CMK (cell line): Measurements from ENCODE around the gene ZNF184.

Experiments used
- DNase-seq: peaks from one replicate; pipeline ENCODE4 v3.0.0-alpha.2; 2010; ENCODE audit warnings: low read depth

Gene ZNF184

GRCh38 chr6:27479319-27480182 is 6.6 kb upstream of the ZNF184 start:
- peak; percentile 78 for DNase-seq

GRCh38 chr6:27478706-27479318 is 5.9 kb upstream of the ZNF184 start:
- DNase-seq, result peak; percentile 56

GRCh38 chr6:27478141-27478705 is 5.3 kb upstream of the ZNF184 start:
- no peak for DNase-seq

GRCh38 chr6:27477318-27478013 is 4.6 kb upstream of the ZNF184 start:
- DNase-seq, result no peak

GRCh38 chr6:27476090-27476489 is 3.2 kb upstream of the ZNF184 start:
- no peak for DNase-seq

- DNase-seq, result no peak
These were observed 1.8 kb upstream of the ZNF184 start for GRCh38 chr6:27474672-27475071.

GRCh38 chr6:27474172-27474465 is 1.2 kb upstream of the ZNF184 start:
- DNase-seq, result no peak

GRCh38 chr6:27472182-27472616 is 706 bp downstream of the ZNF184 start:
- peak; percentile 58 for DNase-seq

GRCh38 chr6:27471365-27472115 is 1.4 kb downstream of the ZNF184 start:
- no peak for DNase-seq

GRCh38 chr6:27470023-27470422 is 2.9 kb downstream of the ZNF184 start:
- no peak for DNase-seq

GRCh38 chr6:27468334-27468733 is 4.6 kb downstream of the ZNF184 start:
- DNase-seq, result no peak

GRCh38 chr6:27452496-27452897 is 20.4 kb downstream of the ZNF184 start:
- no peak for DNase-seq

GRCh38 chr6:27451660-27452390 is 21.1 kb downstream of the ZNF184 start:
- DNase-seq, result no peak

GRCh38 chr6:27448456-27448855 is 24.4 kb downstream of the ZNF184 start:
- DNase-seq, result no peak

GRCh38 chr6:27442932-27443331 is 30.0 kb downstream of the ZNF184 start:
- DNase-seq, result no peak

GRCh38 chr6:27441001-27441400 is 31.9 kb downstream of the ZNF184 start:
- no peak for DNase-seq

GRCh38 chr6:27439371-27439770 is 33.5 kb downstream of the ZNF184 start:
- DNase-seq, result no peak

- no peak for DNase-seq
These were observed 39.2 kb downstream of the ZNF184 start for GRCh38 chr6:27433714-27434113.

GRCh38 chr6:27428966-27429365 is 43.9 kb downstream of the ZNF184 start:
- no peak for DNase-seq

GRCh38 chr6:27428502-27428901 is 44.4 kb downstream of the ZNF184 start:
- DNase-seq, result no peak

GRCh38 chr6:27426045-27426620 is 46.8 kb downstream of the ZNF184 start:
- no peak for DNase-seq
